NCI-H1417 treated with DMSO at 0.1 percent for 48 hours (cell line): ENCODE measurements around the gene THBS1.

Experiments used
- DNase-seq: peaks from one replicate; lab custom pipeline; 2025; lab: John Stamatoyannopoulos, UW

Gene THBS1

GRCh38 chr15:39574427-39574826 is 6.5 kb upstream of the THBS1 start:
- no peak for DNase-seq

- DNase-seq, result no peak
Measured at GRCh38 chr15:39575180-39575579, 5.7 kb upstream of the THBS1 start.

- DNase-seq, result no peak
Measured at GRCh38 chr15:39578851-39579486, 1.9 kb upstream of the THBS1 start.

- no peak for DNase-seq
Measured at GRCh38 chr15:39579487-39580116, 1.3 kb upstream of the THBS1 start.

- peak; percentile 11 for DNase-seq
Measured at GRCh38 chr15:39580117-39580484, 778 bp upstream of the THBS1 start.

GRCh38 chr15:39581242-39581792 is 438 bp downstream of the THBS1 start:
- no peak for DNase-seq

GRCh38 chr15:39581793-39582285 is 960 bp downstream of the THBS1 start:
- DNase-seq, result no peak

- no peak for DNase-seq
Measured at GRCh38 chr15:39582286-39582976, 1.6 kb downstream of the THBS1 start.

- no peak for DNase-seq
Measured at GRCh38 chr15:39582977-39583595, 2.2 kb downstream of the THBS1 start.

- no peak for DNase-seq
Measured at GRCh38 chr15:39583596-39584265, 2.9 kb downstream of the THBS1 start.

- DNase-seq, result no peak
Measured at GRCh38 chr15:39584266-39584659, 3.4 kb downstream of the THBS1 start.

- no peak for DNase-seq
Measured at GRCh38 chr15:39584662-39585388, 3.9 kb downstream of the THBS1 start.

GRCh38 chr15:39585389-39585841 is 4.5 kb downstream of the THBS1 start:
- DNase-seq, result no peak

GRCh38 chr15:39585871-39586301 is 5.0 kb downstream of the THBS1 start:
- no peak for DNase-seq

GRCh38 chr15:39586387-39587095 is 5.7 kb downstream of the THBS1 start:
- DNase-seq, result no peak

GRCh38 chr15:39587096-39587721 is 6.3 kb downstream of the THBS1 start:
- no peak for DNase-seq

- no peak for DNase-seq
Measured at GRCh38 chr15:39587731-39588530, 7.1 kb downstream of the THBS1 start.

GRCh38 chr15:39588531-39589192 is 7.8 kb downstream of the THBS1 start:
- no peak for DNase-seq
